Vagina (tissue), 2 donors: Measurements from ENCODE around the gene CCDC110.

Experiments used
- CTCF ChIP-seq, 3 experiments: fragments of 450-650 bp in 2 of 3; fragments of 200-600 bp in 1 of 3; sonication (generic) in 1 of 3; IDR thresholded peaks; one replicate each; pipeline ENCODE4 v1.5.1; 2017 to 2019; ENCODE audit warnings: antibody characterized with exemption in 3 of 3, mild to moderate bottlenecking in 2 of 3, moderate library complexity in 2 of 3
- POLR2A ChIP-seq, 2 donors: fragments of 450-650 bp; IDR thresholded peaks; one replicate each; pipeline ENCODE4 v1.6.1; 2017; ENCODE audit warnings: antibody characterized with exemption in 2 of 2, mild to moderate bottlenecking in 2 of 2, moderate library complexity in 2 of 2
- POLR2AphosphoS5 ChIP-seq, 2 donors: sonication (generic); formaldehyde crosslinking; IDR thresholded peaks; one replicate each; pipeline ENCODE4 v1.9.0; 2017; ENCODE audit warnings: antibody characterized with exemption in 2 of 2, mild to moderate bottlenecking in 2 of 2, low read depth in 1 of 2; ENCODE audit not compliant: insufficient read depth in 1 of 2

- TF ChIP-seq CTCF (IDR thresholded peaks at IDR 0.05) = no peak
- TF ChIP-seq POLR2A (IDR thresholded peaks at IDR 0.05) = no peak
- TF ChIP-seq POLR2AphosphoS5 (IDR thresholded peaks at IDR 0.05; ENCODE audit: insufficient read depth in 1 of 2, low read depth in 1 of 2) = no peak
These were observed 590 bp upstream of the CCDC110 start for GRCh38 chr4:185472103-185472542.
